Neutrophil (primary cell): ENCODE data around the gene NKTR.
A peak's percentile ranks its signal among the peaks of the same experiment; 100 is the strongest.

Source experiments
- H3K27ac ChIP-seq: fragments of 200-600 bp; sonication (generic); 2 replicates; pipeline ENCODE4 v1.5.1; 2016; ENCODE audit warnings: mild to moderate bottlenecking, moderate library complexity
- H3K27me3 ChIP-seq: fragments of 200-600 bp; sonication (generic); 2 replicates; pipeline ENCODE4 v1.6.0; 2016; ENCODE audit warnings: mild to moderate bottlenecking
- H3K36me3 ChIP-seq: fragments of 200-600 bp; sonication (generic); 2 replicates; pipeline ENCODE4 v1.5.1; 2017
- H3K4me1 ChIP-seq, 2 experiments: fragments of 200-600 bp in 1 of 2; sonication (generic) in 1 of 2; 1 replicate in 1 of 2; 2 replicates in 1 of 2; pipeline versions ENCODE4 v1.5.1 to v1.6.1; 2013 to 2016; ENCODE audit warnings: low read depth in 1 of 2, low read length in 1 of 2, mild to moderate bottlenecking in 1 of 2, moderate library complexity in 1 of 2; ENCODE audit not compliant: control insufficient read depth in 1 of 2, insufficient read depth in 1 of 2
- H3K4me3 ChIP-seq, 2 experiments: fragments of 200-600 bp in 1 of 2; sonication (generic) in 1 of 2; 1 replicate in 1 of 2; 2 replicates in 1 of 2; pipeline ENCODE4 v1.5.1; 2013 to 2016; ENCODE audit warnings: low read depth in 1 of 2, low read length in 1 of 2, mild to moderate bottlenecking in 1 of 2, moderate library complexity in 1 of 2
- H3K9me3 ChIP-seq: fragments of 200-600 bp; sonication (generic); 2 replicates; pipeline ENCODE4 v1.5.1; 2016
- CTCF ChIP-seq: fragments of 200-600 bp; sonication (generic); IDR thresholded peaks from 2 replicates; pipeline ENCODE4 v1.5.1; 2016; ENCODE audit warnings: antibody characterized with exemption

Gene NKTR

DNA sequence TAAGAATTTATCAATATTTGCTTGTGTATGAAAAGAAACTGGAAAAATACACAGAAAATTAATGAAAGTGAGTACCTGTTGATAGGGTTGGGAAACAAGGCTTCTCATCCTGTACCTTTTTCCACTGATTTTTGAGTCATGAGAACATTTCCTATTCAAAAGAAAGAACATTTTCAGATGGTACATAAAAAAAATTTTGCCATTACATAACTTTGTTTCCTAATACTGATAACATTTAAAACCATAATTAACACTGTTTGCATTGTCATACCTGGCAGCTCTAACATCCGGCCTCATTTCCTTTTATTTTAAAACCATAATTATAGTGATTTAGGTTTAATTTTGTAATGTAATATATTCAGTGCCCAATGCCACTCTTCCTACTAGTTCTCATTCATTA lies 11.7 kb downstream of the NKTR start:
- Histone ChIP-seq H3K36me3 (peaks cover 19% of the 10 kb centered on the region), H3K27ac (peak overlapping the region; percentile 15), H3K4me1 (peaks cover 21 to 25% of the 10 kb centered on the region in 2 experiments), H3K27me3 (no peaks in the 10 kb centered on the region), H3K4me3 (no peak overlapping the region), H3K9me3 (no peaks in the 10 kb centered on the region)
- no peak for TF ChIP-seq CTCF

DNA sequence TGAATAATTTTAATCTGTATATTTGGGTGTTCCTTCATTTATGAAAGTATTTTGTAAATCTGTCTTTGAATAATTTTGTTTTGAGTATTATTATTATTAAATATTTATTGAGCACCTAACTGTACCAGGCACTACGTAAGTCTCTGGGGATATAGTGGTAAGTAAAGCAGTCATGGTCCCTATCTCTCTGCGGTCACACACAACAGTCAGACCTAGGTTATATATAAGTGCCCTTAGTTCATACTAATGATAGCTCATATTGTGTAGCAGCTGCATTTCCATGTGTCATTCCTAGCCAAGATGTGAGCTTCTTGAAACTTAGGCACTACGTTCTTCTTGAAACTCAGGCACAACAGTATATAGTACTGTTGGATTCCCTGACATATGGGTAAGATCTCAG lies 12.4 kb downstream of the NKTR start:
- H3K4me1 ChIP-seq, result peaks cover 22 to 25% of the 10 kb centered on the region in 2 experiments
- H3K9me3 ChIP-seq, result no peaks in the 10 kb centered on the region
- H3K36me3 ChIP-seq, result peaks cover 20% of the 10 kb centered on the region
- no peaks in the 10 kb centered on the region for H3K27me3 ChIP-seq
- TF ChIP-seq CTCF, result no peak
- peak overlapping the region; percentile 36 for H3K27ac ChIP-seq
- no peak overlapping the region for H3K4me3 ChIP-seq

DNA sequence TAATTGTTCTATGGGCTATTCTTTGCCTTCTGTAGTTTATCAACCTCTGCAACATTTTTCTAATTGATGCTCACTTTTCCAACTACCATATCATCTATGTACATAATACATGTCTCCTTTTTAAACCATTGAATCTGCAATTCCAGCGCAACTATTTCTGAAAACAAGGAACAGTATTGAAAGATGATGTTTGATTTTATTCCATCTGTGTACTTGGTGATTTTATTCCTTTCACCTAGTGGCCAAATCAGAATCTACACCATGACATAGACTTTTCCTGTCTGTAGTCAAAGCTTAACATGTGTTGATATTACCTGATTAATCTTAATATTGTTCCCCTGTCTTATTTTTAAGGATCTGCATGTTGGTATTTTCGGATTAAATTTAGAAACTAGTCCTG lies 13.0 kb downstream of the NKTR start:
- H3K9me3 ChIP-seq, result no peaks in the 10 kb centered on the region
- peaks cover 22 to 25% of the 10 kb centered on the region in 2 experiments for H3K4me1 ChIP-seq
- H3K27ac ChIP-seq, result peak overlapping the region; percentile 36
- H3K27me3 ChIP-seq, result no peaks in the 10 kb centered on the region
- TF ChIP-seq CTCF, result no peak
- H3K4me3 ChIP-seq, result no peak overlapping the region
- peaks cover 19% of the 10 kb centered on the region for H3K36me3 ChIP-seq

GRCh38 chr3:42631620-42632019 lies 31.1 kb downstream of the NKTR start:
- TF ChIP-seq CTCF, result no peak
- Histone ChIP-seq H3K4me3 (no peak overlapping the region), H3K36me3 (peaks cover 66% of the 10 kb centered on the region), H3K9me3 (no peaks in the 10 kb centered on the region), H3K27ac (no peak overlapping the region), H3K4me1 (no peaks in the 10 kb centered on the region), H3K27me3 (no peaks in the 10 kb centered on the region)

GRCh38 chr3:42632146-42632545 lies 31.7 kb downstream of the NKTR start:
- Histone ChIP-seq H3K4me1 (no peaks in the 10 kb centered on the region), H3K9me3 (no peaks in the 10 kb centered on the region), H3K4me3 (no peak overlapping the region), H3K27me3 (no peaks in the 10 kb centered on the region), H3K27ac (no peak overlapping the region), H3K36me3 (peaks cover 71% of the 10 kb centered on the region)
- no peak for TF ChIP-seq CTCF

DNA sequence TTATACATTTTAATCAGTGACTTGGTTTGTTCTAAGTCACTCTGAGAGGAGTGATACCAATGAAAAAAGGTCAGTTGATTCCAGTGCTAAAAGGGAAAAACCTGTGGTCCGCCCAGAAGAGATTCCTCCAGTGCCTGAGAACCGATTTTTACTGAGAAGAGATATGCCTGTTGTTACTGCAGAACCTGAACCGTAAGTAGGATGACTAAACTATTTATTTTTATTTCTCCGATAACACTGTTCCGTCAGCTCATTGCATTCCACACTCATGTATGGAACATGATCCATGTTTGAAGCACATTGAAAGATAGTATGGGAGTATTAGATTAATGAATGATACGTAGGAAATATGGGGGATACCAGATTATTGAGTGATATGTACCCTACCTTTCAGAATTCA lies 33.1 kb downstream of the NKTR start:
- no peak overlapping the region for H3K4me3 ChIP-seq
- H3K4me1 ChIP-seq, result no peaks in the 10 kb centered on the region
- H3K9me3 ChIP-seq, result no peaks in the 10 kb centered on the region
- H3K36me3 ChIP-seq, result peaks cover 79% of the 10 kb centered on the region
- no peak for TF ChIP-seq CTCF
- no peaks in the 10 kb centered on the region for H3K27me3 ChIP-seq
- no peak overlapping the region for H3K27ac ChIP-seq
